Muscle of leg (tissue), 16 donors: ENCODE results near the gene TAGAP. TPM values are rescaled to one million over a fixed set of nuclear protein-coding genes. Genes with fewer than 3 reads are reported as not detected.

Experiments
- DNase-seq: peaks from one replicate; pipeline ENCODE4 v3.0.0; 2013
- H3K27ac ChIP-seq: one replicate; pipeline ENCODE4 v1.5.1; 2013; ENCODE audit warnings: mild to moderate bottlenecking, low read length, control low read depth
- H3K27me3 ChIP-seq: one replicate; pipeline ENCODE4 v1.6.1; 2013; ENCODE audit warnings: low read length; ENCODE audit not compliant: control insufficient read depth, insufficient read depth
- H3K36me3 ChIP-seq: one replicate; pipeline ENCODE4 v1.6.1; 2013; ENCODE audit warnings: low read length; ENCODE audit not compliant: control insufficient read depth, insufficient read depth
- H3K4me1 ChIP-seq: one replicate; pipeline ENCODE4 v1.6.1; 2013; ENCODE audit warnings: low read length; ENCODE audit not compliant: control insufficient read depth, insufficient read depth
- H3K4me3 ChIP-seq: one replicate; pipeline ENCODE4 v1.5.1; 2013; ENCODE audit warnings: low read length, control low read depth
- H3K9me3 ChIP-seq: replicated peaks from 2 replicates; pipeline ENCODE4 v1.6.1; 2013; ENCODE audit warnings: low read depth, low read length; ENCODE audit not compliant: control insufficient read depth
- WGBS: methylation state at CpG from one replicate; pipeline ENCODE4 v1.1.5; 2013; ENCODE audit warnings: missing lambda C conversion rate; ENCODE audit not compliant: insufficient coverage; 5-methylcytosine and 5-hydroxymethylcytosine counted together
- long read RNA-seq, 11 donors: transcript quantifications; one replicate each; lab custom pipeline, GENCODE V29; 2026
- polyA plus RNA-seq, 8 donors: library from polyadenylated mRNA; unstranded; fragments of 120-200 nt; gene quantifications; one replicate each; pipeline versions ENCODE4 v1.2.1 to v1.2.3, GENCODE V29; 2013; ENCODE audit warnings: inconsistent platforms in 1 of 8, low replicate concordance in 1 of 8; ENCODE audit not compliant: insufficient read length in 8 of 8, insufficient read depth in 1 of 8
- total RNA-seq: library from RNA; stranded (reverse); fragments of 120-200 nt; gene quantifications from one replicate; pipeline ENCODE4 v1.2.4, GENCODE V29; 2013

Gene TAGAP
- total RNA-seq (0.66 TPM), polyA plus RNA-seq (1 to 10 TPM in 3 of 8 donors, under 1 TPM in 5; 0.66 to 1.7 (median 0.88) TPM)
- long read RNA-seq, donor 1, partial matches to known transcripts, result 0 of 2 reads
- long read RNA-seq, donor 1, other reads (novel, unspliced or antisense), result 0 of 2 reads
- long read RNA-seq, donor 2, result 0 reads
- long read RNA-seq, donor 3, partial matches to known transcripts, result 0 of 1 reads
- long read RNA-seq, donor 3, other reads (novel, unspliced or antisense), result 0 of 1 reads
- long read RNA-seq, donor 4, result 0 reads
- long read RNA-seq, donor 5, result 0 reads
- long read RNA-seq, donor 6, partial matches to known transcripts, result 0 of 1 reads
- long read RNA-seq, donor 6, other reads (novel, unspliced or antisense), result 0 of 1 reads
- long read RNA-seq, donor 7, result 0 reads
- long read RNA-seq, donor 8, result 0 reads
- long read RNA-seq, donor 9, result 0 reads
- long read RNA-seq, donor 10, result 0 reads
- long read RNA-seq, donor 11, result 0 reads

GRCh38 chr6:159044899-159045727, at the start of gene TAGAP:
Gene TAGAP, minus strand, starts transcription at chr6:159044991. Its CDS starts 845 bp downstream, at chr6:159044146.
- H3K9me3 ChIP-seq, result no peaks in the 10 kb centered on the region
- H3K27ac ChIP-seq, result peak within 1 kb of the TSS; percentile 66
- H3K4me3 ChIP-seq, result peak within 1 kb of the TSS; percentile 25
- no CpG with 5 or more reads among the region's 15 CpGs for WGBS
- H3K27me3 ChIP-seq, result no peaks in the 10 kb centered on the region
- peaks cover 3% of the 10 kb centered on the region for H3K4me1 ChIP-seq
- DNase-seq, result peak; percentile 86
- no peaks in the 10 kb centered on the region for H3K36me3 ChIP-seq

DNA sequence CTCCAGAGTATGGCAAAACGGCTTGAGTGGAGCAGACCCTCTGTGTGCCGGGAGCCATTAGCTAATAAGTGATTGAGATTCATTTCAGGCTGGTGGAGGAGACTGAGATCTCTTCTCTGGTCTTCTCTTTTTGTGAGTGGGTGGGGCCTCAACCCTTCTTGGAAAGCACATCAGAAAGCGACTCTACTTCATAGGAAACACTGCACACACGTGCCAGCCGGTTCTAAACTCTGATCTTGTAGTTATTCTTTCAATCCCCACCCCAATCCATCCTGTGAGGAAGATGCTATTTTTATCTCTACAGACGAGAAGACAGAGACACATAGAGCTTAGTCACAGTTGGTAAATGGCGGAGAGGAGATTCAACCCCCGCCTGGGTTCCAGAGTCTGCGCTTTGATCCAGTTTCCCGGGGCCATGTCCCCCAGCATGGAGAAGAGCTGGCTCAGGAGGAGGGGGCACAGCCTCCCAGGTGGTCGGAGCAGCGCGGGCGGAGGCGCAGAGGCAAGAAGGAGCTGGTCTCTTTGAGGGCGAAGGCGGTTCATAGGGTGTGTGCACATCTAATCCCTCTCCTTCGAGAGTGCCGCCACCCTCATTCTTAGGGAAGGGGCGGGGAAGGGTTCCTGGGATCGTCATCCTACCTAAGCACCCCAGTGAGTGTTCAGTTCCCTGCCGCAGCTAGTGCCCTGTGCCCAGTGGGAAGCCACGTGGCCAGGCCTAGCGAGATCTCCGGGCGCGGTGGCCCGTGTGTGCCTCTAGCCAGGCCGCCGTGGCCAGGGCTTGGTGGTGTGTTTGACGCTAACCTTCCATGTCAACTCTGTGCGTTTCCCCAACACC, 49.0 kb upstream of the TAGAP start:
- no peak overlapping the region for H3K4me3 ChIP-seq
- WGBS, result 89% methylated on average over 24 of the region's 32 CpGs
- H3K4me1 ChIP-seq, result peaks cover 52% of the 10 kb centered on the region
- H3K36me3 ChIP-seq, result no peaks in the 10 kb centered on the region
- H3K9me3 ChIP-seq, result no peaks in the 10 kb centered on the region
- DNase-seq, result no peak
- H3K27me3 ChIP-seq, result no peaks in the 10 kb centered on the region
- H3K27ac ChIP-seq, result peak overlapping the region; percentile 76

GRCh38 chr6:159092631-159093030, 47.8 kb upstream of the TAGAP start:
- no peak overlapping the region for H3K27ac ChIP-seq
- WGBS, result no CpG with 5 or more reads among the region's 5 CpGs

DNA sequence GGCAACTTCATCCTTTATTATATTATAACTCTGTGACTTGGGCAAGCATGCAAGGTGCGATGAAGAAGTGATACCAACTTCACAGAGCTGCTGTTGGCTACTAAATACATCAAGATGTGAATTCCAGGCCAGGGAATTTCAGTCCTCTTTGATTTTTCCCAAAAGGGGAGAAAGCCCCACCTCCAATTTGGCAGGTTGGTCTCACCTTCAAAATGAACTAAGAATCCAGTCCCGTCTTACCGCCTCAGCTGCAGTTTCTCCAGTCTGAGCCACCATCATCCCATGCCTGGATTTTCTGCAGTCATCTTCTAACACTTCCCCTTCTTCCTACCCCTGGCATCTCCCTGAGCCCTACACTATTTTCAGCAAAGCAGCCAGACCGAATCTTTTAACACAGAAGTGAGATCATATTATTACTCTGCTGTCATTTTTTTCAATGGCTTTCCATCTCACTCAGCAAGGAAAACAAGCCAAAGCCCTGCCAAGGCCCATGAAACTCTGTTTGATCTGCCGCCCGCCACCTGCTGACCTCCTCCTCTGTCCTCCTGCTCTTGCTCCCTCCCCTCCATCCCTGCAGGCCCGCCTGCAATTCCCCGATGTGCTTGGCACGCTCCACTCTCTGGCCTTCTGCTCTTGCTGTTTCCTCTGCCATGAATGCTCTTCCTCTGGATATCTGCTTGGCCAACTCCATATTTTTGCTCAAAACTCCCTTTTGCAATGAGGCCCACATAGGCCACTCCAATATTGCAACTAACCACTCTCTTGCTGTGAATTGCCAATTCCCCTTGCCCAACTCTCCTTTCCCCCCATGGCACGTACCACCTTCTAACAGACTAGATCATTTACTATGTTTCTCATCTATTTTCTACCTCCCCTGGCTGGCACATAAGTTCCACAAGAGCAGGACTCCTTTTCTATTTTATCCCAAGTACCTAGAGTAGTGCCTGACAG, 46.0 kb upstream of the TAGAP start:
- Histone ChIP-seq H3K4me1 (peaks cover 33% of the 10 kb centered on the region), H3K36me3 (no peaks in the 10 kb centered on the region), H3K9me3 (no peaks in the 10 kb centered on the region), H3K27me3 (no peaks in the 10 kb centered on the region), H3K27ac (no peak overlapping the region), H3K4me3 (no peak overlapping the region)
- WGBS, result 55% methylated on average over 9 of the region's 10 CpGs
- DNase-seq, result peak; percentile 55

More at GRCh38 chr6:159092631-159093030, 47.8 kb upstream of the TAGAP start:
- no peak overlapping the region for H3K4me3 ChIP-seq
- peaks cover 42% of the 10 kb centered on the region for H3K4me1 ChIP-seq
- H3K27me3 ChIP-seq, result no peaks in the 10 kb centered on the region
- H3K9me3 ChIP-seq, result no peaks in the 10 kb centered on the region
- no peak for DNase-seq
- H3K36me3 ChIP-seq, result no peaks in the 10 kb centered on the region

GRCh38 chr6:159089909-159090308, 45.1 kb upstream of the TAGAP start:
- no peaks in the 10 kb centered on the region for H3K36me3 ChIP-seq
- H3K4me3 ChIP-seq, result no peak overlapping the region
- H3K27ac ChIP-seq, result no peak overlapping the region
- no peaks in the 10 kb centered on the region for H3K27me3 ChIP-seq
- no peaks in the 10 kb centered on the region for H3K9me3 ChIP-seq
- DNase-seq, result no peak
- H3K4me1 ChIP-seq, result peaks cover 25% of the 10 kb centered on the region
- WGBS, result no CpG with 5 or more reads among the region's 3 CpGs

DNA sequence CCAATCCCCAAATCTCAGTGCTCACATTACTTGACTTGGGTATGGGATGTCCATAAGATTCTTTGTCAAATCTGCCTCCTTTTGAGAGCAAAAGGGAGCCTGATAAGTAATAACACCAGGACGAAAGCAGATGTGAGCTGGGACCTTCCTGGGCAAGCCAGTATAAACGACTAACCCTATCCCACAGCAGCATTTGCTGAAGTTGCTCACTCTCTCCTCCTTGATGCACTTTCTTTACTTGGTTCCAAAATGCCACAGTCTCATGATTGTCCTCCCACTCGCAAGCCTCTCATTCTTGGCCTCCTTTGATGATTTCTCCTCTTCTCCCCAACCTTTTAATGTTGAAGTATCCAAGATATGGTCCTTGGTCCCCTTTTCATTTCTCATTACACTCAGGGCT, 44.7 kb upstream of the TAGAP start:
- Histone ChIP-seq H3K4me3 (no peak overlapping the region), H3K27ac (no peak overlapping the region), H3K4me1 (peaks cover 20% of the 10 kb centered on the region), H3K36me3 (no peaks in the 10 kb centered on the region), H3K27me3 (no peaks in the 10 kb centered on the region), H3K9me3 (no peaks in the 10 kb centered on the region)
- DNase-seq, result no peak
- 89% methylated on average over 3 of the region's 3 CpGs for WGBS

DNA sequence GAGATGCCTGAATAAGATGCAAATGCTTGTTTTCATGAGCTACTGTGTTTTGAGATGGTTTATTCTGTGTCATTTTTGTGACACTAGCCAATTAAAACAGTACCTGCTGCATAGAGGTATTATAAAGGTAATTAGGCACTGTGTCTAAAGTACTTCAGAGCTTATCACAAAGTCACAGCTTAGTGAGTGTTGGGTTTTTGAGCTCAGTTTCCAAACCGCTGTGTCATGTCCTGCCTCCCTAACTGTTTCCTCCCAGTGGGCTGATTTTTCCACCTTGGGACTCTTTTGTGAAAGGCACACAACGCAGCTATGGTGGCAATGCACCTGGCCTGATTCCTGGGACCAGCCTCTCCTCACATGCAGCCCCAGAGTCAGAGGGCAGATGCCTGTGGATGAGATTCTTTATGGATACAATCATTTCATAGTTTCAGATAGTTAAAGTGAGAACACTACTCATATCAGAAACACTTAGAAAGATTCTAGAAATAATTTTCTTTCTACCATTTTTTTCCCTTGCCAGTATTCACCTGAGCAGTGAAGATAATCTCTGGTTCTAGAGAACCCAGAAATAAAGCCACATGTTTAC, 41.3 kb upstream of the TAGAP start:
- Histone ChIP-seq H3K9me3 (no peaks in the 10 kb centered on the region), H3K27me3 (no peaks in the 10 kb centered on the region), H3K4me1 (peaks cover 9% of the 10 kb centered on the region), H3K4me3 (no peak overlapping the region), H3K36me3 (no peaks in the 10 kb centered on the region), H3K27ac (no peak overlapping the region)
- no CpG with 5 or more reads among the region's 2 CpGs for WGBS
- no peak for DNase-seq

DNA sequence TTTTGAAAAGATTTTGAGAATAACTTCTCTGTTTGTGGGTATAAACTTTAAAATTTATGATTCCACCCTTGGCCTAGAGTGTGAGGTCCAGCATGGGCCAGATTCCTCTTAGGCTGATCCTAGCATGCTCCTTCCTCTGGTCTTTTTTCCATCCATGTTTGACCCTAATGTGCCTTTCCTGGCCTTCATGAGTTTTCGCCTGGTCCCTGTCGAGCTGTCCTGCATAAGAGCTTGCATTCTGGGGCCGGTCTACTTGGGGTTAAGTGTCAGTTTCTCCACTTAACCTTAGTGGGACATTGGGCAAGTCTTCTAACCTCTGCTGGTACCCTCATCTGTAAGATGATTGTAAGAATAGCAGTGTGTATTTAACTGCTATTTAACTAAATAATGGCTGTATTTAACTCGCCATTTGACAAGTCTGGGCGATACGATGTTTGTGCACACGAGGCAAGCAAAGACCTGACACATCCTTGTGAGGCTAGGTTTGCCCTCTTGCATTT, 40.7 kb upstream of the TAGAP start:
- Histone ChIP-seq H3K4me3 (no peak overlapping the region), H3K27me3 (no peaks in the 10 kb centered on the region), H3K9me3 (no peaks in the 10 kb centered on the region), H3K27ac (no peak overlapping the region), H3K36me3 (no peaks in the 10 kb centered on the region), H3K4me1 (peaks cover 2% of the 10 kb centered on the region)
- 88% methylated on average over 6 of the region's 7 CpGs for WGBS
- DNase-seq, result no peak
